ENCODE measurements around the gene RRP1B.

The RRP1B gene

GRCh38 chr21:43718872-43719747 lies 59.8 kb downstream of the RRP1B start, which contains the start of gene PDXK:
Gene PDXK, plus strand, starts transcription at chr21:43719129. Its CDS starts 166 bp downstream, at chr21:43719295.
- peak; percentile 17 for TF ChIP-seq CTCF (IDR thresholded peaks at IDR 0.05; ENCODE audit: insufficient read depth, low read length, poor library complexity, severe bottlenecking)
- DNase-seq (ENCODE audit: extremely low read depth, insufficient read length): peak; percentile 93
- Histone ChIP-seq H3K27me3 (replicated peaks; ENCODE audit: control insufficient read depth, insufficient read depth, low read length) (no peaks in the 10 kb centered on the region), H3K4me3 (replicated peaks; ENCODE audit: low read depth, low read length) (peak within 1 kb of the TSS; percentile 77), H3K36me3 (ENCODE audit: control insufficient read depth, insufficient read depth, low read length) (peaks cover 2% of the 10 kb centered on the region; the same call in 1 of the 2 replicates)

GRCh38 chr21:43719748-43720538 lies 60.6 kb downstream of the RRP1B start:
- H3K4me3 ChIP-seq (replicated peaks; ENCODE audit: low read depth, low read length): peak overlapping the region; percentile 77
- peaks cover 2% of the 10 kb centered on the region; the same call in 1 of the 2 replicates for H3K36me3 ChIP-seq (ENCODE audit: control insufficient read depth, insufficient read depth, low read length)
- no peak for TF ChIP-seq CTCF (IDR thresholded peaks at IDR 0.05; ENCODE audit: insufficient read depth, low read length, poor library complexity, severe bottlenecking)

GRCh38 chr21:43720539-43721166 lies 61.3 kb downstream of the RRP1B start:
- Histone ChIP-seq H3K27me3 (replicated peaks; ENCODE audit: control insufficient read depth, insufficient read depth, low read length) (no peaks in the 10 kb centered on the region), H3K4me3 (replicated peaks; ENCODE audit: low read depth, low read length) (peak overlapping the region; percentile 77), H3K36me3 (ENCODE audit: control insufficient read depth, insufficient read depth, low read length) (peaks cover 2% of the 10 kb centered on the region; the same call in 1 of the 2 replicates)
- no peak for TF ChIP-seq CTCF (IDR thresholded peaks at IDR 0.05; ENCODE audit: insufficient read depth, low read length, poor library complexity, severe bottlenecking)
- no peak for DNase-seq (ENCODE audit: extremely low read depth, insufficient read length)

More at GRCh38 chr21:43719748-43720538, 60.6 kb downstream of the RRP1B start:
- no peak for DNase-seq (ENCODE audit: extremely low read depth, insufficient read length)
- H3K27me3 ChIP-seq (replicated peaks; ENCODE audit: control insufficient read depth, insufficient read depth, low read length): no peaks in the 10 kb centered on the region

GRCh38 chr21:43721206-43721605 lies 61.8 kb downstream of the RRP1B start:
- Histone ChIP-seq H3K36me3 (ENCODE audit: control insufficient read depth, insufficient read depth, low read length) (peaks cover 2% of the 10 kb centered on the region; the same call in 1 of the 2 replicates), H3K27me3 (replicated peaks; ENCODE audit: control insufficient read depth, insufficient read depth, low read length) (no peaks in the 10 kb centered on the region), H3K4me3 (replicated peaks; ENCODE audit: low read depth, low read length) (peak overlapping the region; percentile 19)
- no peak for DNase-seq (ENCODE audit: extremely low read depth, insufficient read length)
- no peak for TF ChIP-seq CTCF (IDR thresholded peaks at IDR 0.05; ENCODE audit: insufficient read depth, low read length, poor library complexity, severe bottlenecking)

GRCh38 chr21:43721939-43722338 lies 62.6 kb downstream of the RRP1B start:
- peaks cover 2% of the 10 kb centered on the region; the same call in 1 of the 2 replicates for H3K36me3 ChIP-seq (ENCODE audit: control insufficient read depth, insufficient read depth, low read length)
- no peaks in the 10 kb centered on the region for H3K27me3 ChIP-seq (replicated peaks; ENCODE audit: control insufficient read depth, insufficient read depth, low read length)
- TF ChIP-seq CTCF (IDR thresholded peaks at IDR 0.05; ENCODE audit: insufficient read depth, low read length, poor library complexity, severe bottlenecking): no peak
- no peak overlapping the region for H3K4me3 ChIP-seq (replicated peaks; ENCODE audit: low read depth, low read length)
- DNase-seq (ENCODE audit: extremely low read depth, insufficient read length): no peak

All from GM06990 (cell line).